GM19035 (cell line): ENCODE data around the gene DNAH9.
"Not testable (repeated sequence)": the region's sequence is repeated elsewhere in the genome, so short reads cannot be mapped to it uniquely, and the experiment has no call there.

Experiments used
- ATAC-seq: cut with Tn5 transposase; IDR thresholded peaks from one replicate; pipeline ENCODE4 v1.9.1; 2021; ENCODE audit not compliant: unreplicated experiment

DNAH9 gene

DNA sequence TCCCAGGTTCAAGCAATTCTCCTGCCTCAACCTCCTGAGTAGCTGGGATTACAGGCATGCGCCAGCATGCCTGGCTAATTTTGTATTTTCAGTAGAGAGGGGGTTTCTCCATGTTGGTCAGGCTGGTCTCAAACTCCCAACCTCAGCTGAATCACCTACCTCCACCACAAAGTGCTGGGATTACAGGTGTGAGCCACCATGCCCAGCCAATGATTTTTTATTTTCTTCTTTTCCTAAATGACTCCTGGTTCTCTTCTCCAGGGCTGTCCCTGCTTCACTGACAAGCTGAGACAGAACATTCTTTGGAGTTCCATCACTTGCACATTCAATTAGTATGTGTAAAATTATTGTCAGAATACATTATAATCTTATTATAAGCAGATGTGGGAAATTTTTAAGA is 351.3 kb downstream of the DNAH9 start:
- ATAC-seq = not testable (repeated sequence)

DNA sequence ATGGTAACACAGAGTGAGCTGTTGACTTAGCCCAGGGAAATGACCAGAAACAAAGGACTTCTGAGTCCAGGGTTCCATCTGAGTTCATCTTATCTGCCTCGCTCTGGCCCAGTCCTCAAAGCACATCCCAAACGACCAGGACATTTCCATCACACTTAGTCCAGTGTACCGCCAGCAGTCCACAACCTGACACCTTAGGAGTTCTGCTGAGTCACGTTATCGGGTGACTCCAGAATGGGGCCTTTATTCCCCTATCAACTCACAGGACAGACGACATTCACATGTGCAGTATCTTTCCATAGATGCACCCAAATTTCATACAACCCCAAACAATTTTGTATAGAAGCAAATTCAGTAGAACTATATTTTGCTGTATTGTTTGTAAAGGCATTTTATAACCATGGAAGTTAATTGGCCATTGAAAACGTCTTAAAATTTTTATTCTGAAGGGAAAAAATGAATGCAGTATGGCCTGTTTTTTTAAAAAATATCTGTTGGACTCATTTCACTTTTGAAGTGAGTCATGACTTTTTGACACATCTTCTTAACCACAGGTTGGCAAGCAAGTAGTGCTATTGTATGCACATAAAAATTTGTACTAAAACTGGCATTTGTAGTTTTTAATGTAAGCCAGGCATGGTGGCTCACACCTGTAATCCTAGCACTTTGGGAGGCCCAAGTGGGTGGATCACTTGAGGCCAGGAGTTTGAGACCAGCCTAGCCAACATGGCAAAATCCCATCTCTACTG is 352.7 kb downstream of the DNAH9 start:
- no peak for ATAC-seq

GRCh38 chr17:11952610-11953009 is 354.3 kb downstream of the DNAH9 start:
- no peak for ATAC-seq

- no peak for ATAC-seq
These were observed 355.7 kb downstream of the DNAH9 start for GRCh38 chr17:11953924-11954323.

DNA sequence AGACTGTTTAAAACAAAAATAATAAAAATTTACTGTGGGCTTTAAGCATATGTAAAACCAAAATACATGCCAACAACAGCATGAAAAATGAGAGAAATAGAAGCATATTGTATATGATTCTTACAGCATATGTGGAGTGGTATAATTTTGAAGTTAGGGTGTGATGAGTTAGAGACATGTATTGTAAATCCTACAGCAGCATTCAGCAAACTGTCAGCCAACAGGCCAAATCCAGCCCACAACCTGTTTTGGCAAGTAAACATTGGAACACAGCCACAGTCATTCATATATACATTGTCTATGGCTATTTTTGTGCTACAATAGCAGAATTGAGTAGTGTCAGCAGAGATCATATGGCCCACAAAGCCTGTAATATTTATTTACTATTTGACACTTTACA is 356.7 kb downstream of the DNAH9 start:
- no peak for ATAC-seq

- no peak for ATAC-seq
These were observed 371.3 kb downstream of the DNAH9 start for GRCh38 chr17:11969565-11969964.

- not testable (repeated sequence) for ATAC-seq
These were observed 374.5 kb downstream of the DNAH9 start for GRCh38 chr17:11972741-11973140.

DNA sequence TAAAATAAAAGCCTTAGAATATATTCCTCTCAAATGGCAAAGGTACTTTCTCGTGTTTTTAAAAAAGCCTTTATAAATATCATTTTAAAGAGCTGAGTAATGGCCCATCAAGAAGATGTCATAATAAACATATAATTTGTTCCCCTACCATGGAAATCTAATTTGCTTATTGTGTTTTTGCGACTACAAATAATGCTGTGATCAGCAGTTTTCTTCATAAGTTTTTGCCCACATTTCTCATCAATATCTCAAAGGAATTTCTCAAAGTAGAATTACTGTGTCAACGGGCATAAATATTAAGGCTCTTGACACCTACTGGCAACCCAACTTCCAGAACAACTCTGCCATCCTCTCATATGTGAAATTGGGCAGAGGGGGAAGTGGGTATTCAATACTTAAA is 381.5 kb downstream of the DNAH9 start:
- no peak for ATAC-seq

DNA sequence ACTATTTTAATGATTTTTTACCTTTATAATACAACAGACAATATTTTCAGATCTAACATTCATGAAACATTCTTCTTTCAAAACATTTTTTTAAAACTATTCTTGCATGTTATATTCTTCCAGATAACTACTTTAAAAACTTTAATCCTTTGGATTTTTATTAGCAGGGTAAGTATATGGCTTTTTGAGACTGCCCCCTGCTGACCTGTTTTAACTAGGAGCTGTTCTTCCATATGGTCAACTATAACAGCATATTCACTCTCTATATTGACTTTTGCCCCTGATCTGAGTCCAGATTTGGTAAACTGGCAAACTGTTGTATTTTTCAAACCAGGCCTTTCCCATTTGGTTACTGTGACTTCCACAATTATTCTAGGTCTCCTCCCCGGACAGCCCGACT is 382.5 kb downstream of the DNAH9 start:
- no peak for ATAC-seq

- ATAC-seq = no peak
These were observed 383.6 kb downstream of the DNAH9 start for GRCh38 chr17:11981862-11982261.

DNA sequence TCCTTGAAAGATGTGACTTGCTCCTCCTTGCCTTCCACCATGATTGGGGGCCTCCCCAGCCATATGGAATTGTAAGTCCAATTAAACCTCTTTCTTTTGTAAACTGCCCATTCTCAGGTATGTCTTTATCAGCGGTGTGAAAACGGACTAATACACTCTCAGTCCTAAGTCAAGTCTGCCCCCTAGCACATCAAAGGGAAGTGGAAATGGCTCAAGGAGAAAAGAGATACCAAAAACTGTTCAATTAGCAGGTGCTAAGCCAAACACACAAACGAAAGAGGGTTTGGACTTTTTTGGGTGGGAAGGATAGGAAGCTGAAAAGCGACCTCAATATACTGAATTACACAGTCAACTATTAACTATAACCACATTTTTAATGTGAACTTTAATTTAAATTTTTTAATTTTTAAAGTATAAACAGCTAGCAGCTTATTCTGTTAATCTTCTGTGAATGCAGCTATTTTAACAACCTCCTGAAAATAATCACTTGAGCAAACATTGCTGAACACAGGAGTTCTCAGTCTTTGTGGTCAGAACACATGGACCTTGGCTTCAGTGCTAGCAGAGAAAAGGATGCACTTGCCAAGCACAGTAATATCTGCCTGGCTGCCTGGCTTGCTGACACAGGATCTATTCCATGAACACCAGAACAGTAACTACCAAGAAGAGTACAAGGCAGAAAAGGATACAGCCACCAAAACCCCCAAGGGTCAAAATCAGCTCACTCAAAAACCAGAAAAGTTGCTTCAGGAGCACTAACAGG is 388.1 kb downstream of the DNAH9 start:
- ATAC-seq = no peak

DNA sequence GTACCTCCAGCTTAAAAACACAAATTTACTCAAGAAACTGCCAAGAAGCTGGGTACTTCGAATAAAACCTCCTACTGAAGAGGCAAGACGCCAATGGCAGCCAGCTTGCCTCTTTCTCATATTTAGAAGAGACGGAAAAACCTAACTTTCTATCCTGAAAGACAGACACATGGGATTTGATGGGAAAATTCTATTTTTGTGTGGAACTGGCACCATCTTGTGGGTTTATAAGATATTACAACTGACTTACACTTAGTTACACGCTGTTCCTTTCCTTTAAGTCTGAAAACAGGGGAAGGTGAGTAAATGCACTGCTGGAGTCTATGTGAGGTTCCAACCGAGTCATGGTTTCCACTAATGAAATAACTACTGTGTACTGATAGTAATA is 388.7 kb downstream of the DNAH9 start:
- no peak for ATAC-seq

DNA sequence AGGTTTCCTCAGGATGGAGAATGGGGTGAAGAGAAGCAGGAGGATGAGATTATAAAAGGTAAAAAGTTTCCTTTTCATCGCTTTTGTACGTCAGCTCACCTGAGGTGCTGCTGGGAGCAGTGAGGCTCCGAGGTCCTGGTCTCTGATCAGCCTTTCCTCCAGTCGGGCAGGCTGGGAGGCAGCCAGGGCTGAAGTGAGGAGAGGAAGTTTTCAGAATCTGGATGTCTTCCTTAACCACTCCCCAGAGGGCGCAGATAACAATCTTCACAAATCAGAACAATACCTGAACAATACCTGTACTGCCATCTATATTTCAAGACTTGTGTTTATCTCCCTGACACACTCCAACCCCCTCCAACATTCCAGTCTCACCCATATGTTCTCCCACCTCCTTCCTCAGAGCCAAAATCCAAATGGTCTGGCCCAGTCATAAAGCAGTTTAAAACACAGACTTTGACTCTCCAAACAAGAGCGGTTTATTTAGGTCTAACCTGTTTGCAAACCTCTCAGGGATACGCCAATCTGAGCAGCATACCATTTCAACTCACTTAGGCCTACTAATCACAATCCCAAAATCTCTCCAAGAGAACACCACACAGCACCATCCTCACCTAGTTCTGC is 392.2 kb downstream of the DNAH9 start:
- ATAC-seq = no peak

DNA sequence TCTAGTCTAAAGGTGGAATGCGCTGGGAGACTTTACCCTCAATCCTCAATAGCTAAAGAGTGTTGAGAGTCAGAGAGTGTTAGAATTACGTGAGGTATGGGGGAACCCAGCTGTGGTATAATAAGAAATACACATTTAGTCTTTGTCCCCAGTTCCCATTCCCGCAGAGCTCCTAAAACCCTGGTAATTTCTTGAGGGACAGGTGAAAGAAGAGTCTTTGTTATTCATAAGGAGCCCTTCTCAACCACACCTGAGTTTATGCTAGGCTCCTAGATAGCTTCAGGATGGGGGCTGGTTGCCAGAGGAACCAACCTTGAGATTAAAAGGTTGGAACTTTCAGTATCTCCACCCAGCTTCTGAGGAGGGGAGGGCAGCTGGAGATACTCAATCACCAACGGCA is 393.2 kb downstream of the DNAH9 start:
- ATAC-seq = no peak

DNA sequence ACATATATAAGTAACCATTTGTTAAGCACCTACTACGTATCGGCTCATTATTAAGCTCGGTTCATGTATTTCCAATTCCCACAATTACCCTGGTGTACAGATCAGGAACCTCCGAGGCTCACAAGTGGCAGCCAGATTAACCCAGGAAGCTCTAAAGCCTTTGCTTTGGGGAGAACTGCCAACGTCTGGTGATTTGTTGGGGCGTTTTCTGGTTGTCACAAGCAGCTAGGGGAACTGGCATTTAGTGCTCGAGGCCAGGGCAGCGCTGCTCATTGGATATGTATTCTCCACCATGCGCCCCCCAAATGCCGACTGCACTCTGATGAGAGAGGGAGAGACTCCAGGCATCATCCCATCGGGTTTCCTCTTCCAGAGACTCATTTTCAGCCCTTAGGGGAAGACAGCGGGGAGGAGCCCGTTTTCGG is 398.5 kb downstream of the DNAH9 start:
- ATAC-seq = peak; percentile 34

GRCh38 chr17:11997147-11997971 is 399.1 kb downstream of the DNAH9 start, which contains the start of gene ZNF18:
TSS of gene ZNF18 (minus strand) at chr17:11997475. CDS start at chr17:11992829, 4,646 bp downstream.
- peak; percentile 97 for ATAC-seq

GRCh38 chr17:11997972-11998233 is 399.6 kb downstream of the DNAH9 start:
- no peak for ATAC-seq

- no peak for ATAC-seq
These were observed 401.4 kb downstream of the DNAH9 start for GRCh38 chr17:11999696-12000095.

- no peak for ATAC-seq
These were observed 409.2 kb downstream of the DNAH9 start for GRCh38 chr17:12007466-12007865.
